Activated T-helper 2 cell treated with anti-CD3 and anti-CD28 coated beads, Interferon-gamma antibody, Interleukin-2, Interleukin-4, amounts not matched to agents 10 μg/mL and 5 μg/mL and 100 μg/mL, durations not matched to agents 14 hours and 24 hours and 36 hours (primary cell): Measurements from ENCODE around the gene CENPB. TPM values are rescaled to one million over a fixed set of nuclear protein-coding genes. Genes with fewer than 3 reads are reported as not detected.

Experiments
- DNase-seq: peaks from one replicate; pipeline ENCODE4 v3.0.0; 2021; ENCODE audit warnings: low spot score
- H3K27ac Mint-ChIP-seq: one replicate; pipeline ENCODE4 v1.8.0; 2021; ENCODE audit warnings: mixed read lengths
- H3K27me3 Mint-ChIP-seq: one replicate; pipeline ENCODE4 v1.8.0; 2021; ENCODE audit warnings: low read depth, mixed read lengths
- H3K36me3 Mint-ChIP-seq: one replicate; pipeline ENCODE4 v1.8.0; 2021; ENCODE audit warnings: low read depth, mixed read lengths
- H3K4me1 Mint-ChIP-seq: one replicate; pipeline ENCODE4 v1.8.0; 2021; ENCODE audit warnings: low read depth, mixed read lengths
- H3K4me3 Mint-ChIP-seq: one replicate; pipeline ENCODE4 v1.8.0; 2021; ENCODE audit warnings: low read depth, mild to moderate bottlenecking, moderate library complexity, mixed read lengths
- H3K9me3 Mint-ChIP-seq: one replicate; pipeline ENCODE4 v1.8.0; 2021; ENCODE audit warnings: mixed read lengths
- intact Hi-C: fragments of 100-400 bp; cut with micrococcal nuclease; formaldehyde crosslinking; loops from one replicate; pipeline ENCODE4 v1.15.1; 2023
- total RNA-seq: library from RNA; stranded (reverse); gene quantifications from 2 replicates; pipeline ENCODE4 v1.2.3, GENCODE V29; 2022

CENPB gene
- total RNA-seq, 1 donor from 2014 or later: 66.1 TPM

DNA sequence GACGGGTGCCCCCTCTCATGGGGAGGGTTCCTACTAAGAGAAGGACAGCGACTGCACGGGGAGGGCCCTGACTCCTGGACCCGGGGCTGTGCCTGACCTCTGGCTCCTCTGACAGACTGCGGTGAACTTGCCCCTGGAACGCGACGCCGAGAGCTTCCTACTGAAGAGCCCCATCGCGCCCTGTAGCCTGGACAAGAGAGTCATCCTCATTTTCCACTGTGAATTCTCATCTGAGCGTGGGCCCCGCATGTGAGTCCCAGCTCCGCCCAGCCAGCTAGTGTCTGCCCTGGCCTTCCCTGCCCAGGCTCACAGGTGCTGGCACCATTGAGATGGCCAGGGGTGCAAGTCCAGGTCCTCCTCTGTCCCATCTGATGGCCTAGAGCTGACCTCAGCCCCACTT, 16.7 kb upstream of the CENPB start:
- H3K27me3 Mint-ChIP-seq: no peaks in the 10 kb centered on the region
- peaks cover 58% of the 10 kb centered on the region for H3K4me1 Mint-ChIP-seq

DNA sequence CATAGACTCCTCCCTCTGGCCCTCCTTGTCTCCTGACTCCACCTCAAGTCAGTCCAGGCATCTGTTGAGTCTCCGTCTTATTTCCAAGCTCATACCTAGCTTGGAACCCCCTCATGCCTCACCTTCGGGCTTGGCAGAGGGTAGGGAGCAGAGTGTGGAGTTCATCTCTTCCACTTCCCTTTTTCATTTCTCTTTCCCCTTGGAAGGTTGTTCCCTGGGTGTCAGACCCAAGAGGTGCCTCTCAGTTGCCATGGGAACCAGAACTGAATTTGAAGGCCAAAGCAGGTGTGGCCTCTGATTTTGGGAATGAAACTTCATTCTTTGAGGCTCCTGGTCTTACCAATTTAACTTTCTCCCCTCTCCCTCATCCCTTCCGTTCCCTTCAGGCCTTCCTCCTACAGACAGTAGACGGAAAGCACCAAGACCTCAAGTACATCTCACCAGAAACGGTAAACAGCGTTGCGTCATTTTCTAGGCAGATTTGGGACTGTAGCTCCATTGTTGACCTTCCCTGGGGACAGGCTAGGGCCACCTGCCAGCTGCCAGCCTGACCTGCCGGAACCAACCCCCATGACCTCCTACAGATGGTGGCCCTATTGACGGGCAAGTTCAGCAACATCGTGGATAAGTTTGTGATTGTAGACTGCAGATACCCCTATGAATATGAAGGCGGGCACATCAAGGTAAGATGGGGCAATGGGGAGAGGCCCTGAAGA, 16.1 kb upstream of the CENPB start:
- Mint-ChIP-seq H3K27ac (no peak overlapping the region), H3K9me3 (no peaks in the 10 kb centered on the region), H3K4me3 (no peak overlapping the region), H3K27me3 (no peaks in the 10 kb centered on the region), H3K36me3 (peaks cover 88% of the 10 kb centered on the region), H3K4me1 (peaks cover 61% of the 10 kb centered on the region)
- no peak for DNase-seq
- intact Hi-C loops: no loop called here

More for the DNA sequence above, 16.7 kb upstream of the CENPB start:
- H3K9me3 Mint-ChIP-seq: no peaks in the 10 kb centered on the region
- H3K4me3 Mint-ChIP-seq: no peak overlapping the region
- peaks cover 84% of the 10 kb centered on the region for H3K36me3 Mint-ChIP-seq
- H3K27ac Mint-ChIP-seq: no peak overlapping the region
- no peak for DNase-seq
- intact Hi-C loops: no loop called here

DNA sequence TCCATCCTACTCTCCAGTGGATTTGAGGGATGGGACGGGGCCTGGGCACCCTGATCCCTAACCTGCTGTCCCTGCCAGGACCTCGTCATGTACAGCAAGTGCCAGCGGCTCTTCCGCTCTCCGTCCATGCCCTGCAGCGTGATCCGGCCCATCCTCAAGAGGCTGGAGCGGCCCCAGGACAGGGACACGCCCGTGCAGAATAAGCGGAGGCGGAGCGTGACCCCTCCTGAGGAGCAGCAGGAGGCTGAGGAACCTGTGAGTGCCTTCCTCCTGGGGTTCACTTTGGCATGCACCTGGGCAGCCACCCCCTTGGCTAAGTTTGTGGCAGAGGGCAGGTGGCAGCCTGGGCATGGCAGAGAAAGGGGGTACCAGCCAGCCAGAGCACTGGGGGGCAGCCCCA, 15.3 kb upstream of the CENPB start:
- Mint-ChIP-seq H3K27me3 (no peaks in the 10 kb centered on the region), H3K36me3 (peaks cover 92% of the 10 kb centered on the region), H3K9me3 (no peaks in the 10 kb centered on the region), H3K4me1 (peaks cover 62% of the 10 kb centered on the region), H3K4me3 (no peak overlapping the region), H3K27ac (no peak overlapping the region)
- intact Hi-C loops: no loop called here
- DNase-seq: no peak

DNA sequence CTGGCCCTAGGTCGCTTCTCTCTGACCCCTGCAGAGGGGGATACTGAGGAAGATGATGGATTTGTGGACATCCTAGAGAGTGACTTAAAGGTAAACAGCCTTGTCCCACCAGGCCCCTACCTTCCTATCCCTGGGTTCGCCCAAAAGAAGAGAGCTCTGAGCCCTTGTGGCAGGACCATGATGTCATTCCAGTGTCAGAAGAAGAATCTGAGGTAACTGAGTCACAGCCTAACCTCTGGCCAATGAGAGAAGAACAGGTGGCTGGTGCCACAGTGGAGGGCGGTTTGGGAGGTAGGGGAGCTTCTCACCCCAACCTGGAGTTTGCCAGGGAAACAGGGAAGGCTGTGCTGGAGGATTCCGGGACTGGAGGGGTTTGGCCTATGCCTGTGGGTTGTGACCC, 14.8 kb upstream of the CENPB start:
- Mint-ChIP-seq H3K27me3 (no peaks in the 10 kb centered on the region), H3K36me3 (peaks cover 90% of the 10 kb centered on the region), H3K4me3 (no peak overlapping the region), H3K27ac (no peak overlapping the region), H3K9me3 (no peaks in the 10 kb centered on the region), H3K4me1 (peaks cover 61% of the 10 kb centered on the region)
- intact Hi-C loops: no loop called here
- DNase-seq: no peak

DNA sequence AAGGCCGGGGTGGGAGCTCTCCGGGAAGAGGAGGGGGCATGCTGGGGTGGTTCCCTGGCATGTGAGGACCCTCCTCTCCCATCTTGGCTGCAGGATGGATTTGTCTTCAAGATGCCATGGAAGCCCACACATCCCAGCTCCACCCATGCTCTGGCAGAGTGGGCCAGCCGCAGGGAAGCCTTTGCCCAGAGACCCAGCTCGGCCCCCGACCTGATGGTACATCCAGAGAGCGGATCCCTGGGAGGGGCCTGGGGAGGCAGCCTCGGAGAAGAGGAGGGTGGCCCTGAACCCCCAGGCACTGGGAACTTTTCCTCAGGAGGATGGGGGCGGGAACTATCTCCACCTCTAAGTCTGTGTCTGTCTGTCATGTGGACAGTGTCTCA, 14.3 kb upstream of the CENPB start:
- DNase-seq: no peak
- Mint-ChIP-seq H3K9me3 (no peaks in the 10 kb centered on the region), H3K4me1 (peaks cover 58% of the 10 kb centered on the region), H3K4me3 (no peak overlapping the region), H3K27ac (no peak overlapping the region), H3K27me3 (no peaks in the 10 kb centered on the region), H3K36me3 (peaks cover 86% of the 10 kb centered on the region)
- intact Hi-C loops: no loop called here

DNA sequence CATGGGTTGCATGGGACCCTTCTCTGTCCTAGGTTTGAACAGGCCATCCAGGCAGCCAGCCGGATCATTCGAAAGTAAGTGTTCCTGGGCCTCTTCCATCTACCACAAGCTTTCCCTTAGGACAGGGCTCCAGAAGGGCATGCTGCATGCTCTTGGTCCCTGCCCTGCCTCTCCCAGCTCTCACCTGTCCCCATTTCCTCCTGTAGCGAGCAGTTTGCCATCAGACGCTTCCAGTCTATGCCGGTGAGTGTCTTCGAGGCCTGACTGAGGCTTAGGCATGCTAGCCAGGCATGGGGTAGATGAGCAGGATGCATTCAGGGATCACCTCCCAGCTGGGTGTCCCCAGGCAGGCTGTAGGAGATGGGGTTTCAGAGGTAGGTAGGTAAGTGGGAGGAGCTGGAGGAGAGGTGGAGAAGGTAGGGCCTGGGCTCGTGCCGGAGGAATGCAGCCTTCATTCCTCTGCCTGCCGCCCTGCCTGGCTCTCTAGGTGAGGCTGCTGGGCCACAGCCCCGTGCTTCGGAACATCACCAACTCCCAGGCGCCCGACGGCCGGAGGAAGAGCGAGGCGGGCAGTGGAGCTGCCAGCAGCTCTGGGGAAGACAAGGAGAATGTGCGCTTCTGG, 13.8 kb upstream of the CENPB start:
- H3K36me3 Mint-ChIP-seq: peaks cover 82% of the 10 kb centered on the region
- peak overlapping the region; percentile 95 for H3K27ac Mint-ChIP-seq
- no peak overlapping the region for H3K4me3 Mint-ChIP-seq
- peaks cover 57% of the 10 kb centered on the region for H3K4me1 Mint-ChIP-seq
- intact Hi-C loops: no loop called here
- H3K9me3 Mint-ChIP-seq: no peaks in the 10 kb centered on the region
- no peaks in the 10 kb centered on the region for H3K27me3 Mint-ChIP-seq
- no peak for DNase-seq

DNA sequence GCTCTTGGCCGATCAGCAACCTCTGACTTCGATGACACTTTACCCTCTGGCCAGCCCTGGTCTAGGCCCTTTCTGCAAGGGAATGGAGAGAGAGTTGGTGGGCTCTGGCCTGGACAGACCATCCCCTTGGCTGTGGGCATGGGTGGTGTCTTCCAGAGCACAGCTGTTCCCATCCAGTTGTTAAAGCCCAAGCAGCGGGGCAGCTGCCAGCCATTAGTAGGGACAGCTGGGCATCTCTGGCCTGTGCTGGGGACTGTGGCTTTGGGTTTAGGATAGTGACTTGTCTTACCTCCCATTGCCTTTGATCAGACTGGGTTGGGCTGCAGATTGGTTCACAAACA, 12.3 kb upstream of the CENPB start:
- Mint-ChIP-seq H3K27ac (peak overlapping the region; percentile 95), H3K36me3 (peaks cover 69% of the 10 kb centered on the region)

DNA sequence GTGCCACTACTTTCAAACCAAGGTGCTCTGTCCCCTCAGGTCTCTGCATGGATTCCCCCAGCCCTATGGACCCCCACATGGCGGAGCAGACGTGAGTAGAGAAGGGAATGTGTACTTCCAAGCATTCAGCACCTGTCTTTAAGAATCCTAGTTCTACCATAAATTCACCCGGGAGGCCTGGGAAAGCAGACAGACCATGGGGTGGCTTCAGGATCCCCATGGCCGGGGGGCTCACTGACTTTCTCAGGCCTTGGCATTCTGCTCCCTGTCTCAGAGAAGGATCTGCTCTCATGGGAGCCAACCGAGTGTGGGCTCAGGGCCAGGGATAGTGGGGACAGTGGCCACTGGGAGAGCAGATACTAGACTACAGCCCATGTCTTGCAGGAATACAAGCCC, 11.8 kb upstream of the CENPB start:
- H3K36me3 Mint-ChIP-seq: peaks cover 64% of the 10 kb centered on the region
- peak overlapping the region; percentile 99 for H3K4me3 Mint-ChIP-seq
- no peaks in the 10 kb centered on the region for H3K9me3 Mint-ChIP-seq
- H3K27ac Mint-ChIP-seq: peak overlapping the region; percentile 95
- DNase-seq: no peak
- H3K27me3 Mint-ChIP-seq: no peaks in the 10 kb centered on the region
- intact Hi-C loops: no loop called here
- peaks cover 50% of the 10 kb centered on the region for H3K4me1 Mint-ChIP-seq

More for the DNA sequence above, 12.3 kb upstream of the CENPB start:
- peaks cover 53% of the 10 kb centered on the region for H3K4me1 Mint-ChIP-seq
- no peaks in the 10 kb centered on the region for H3K9me3 Mint-ChIP-seq
- DNase-seq: no peak
- H3K4me3 Mint-ChIP-seq: peak overlapping the region; percentile 99
- intact Hi-C loops: no loop called here
- H3K27me3 Mint-ChIP-seq: no peaks in the 10 kb centered on the region

DNA sequence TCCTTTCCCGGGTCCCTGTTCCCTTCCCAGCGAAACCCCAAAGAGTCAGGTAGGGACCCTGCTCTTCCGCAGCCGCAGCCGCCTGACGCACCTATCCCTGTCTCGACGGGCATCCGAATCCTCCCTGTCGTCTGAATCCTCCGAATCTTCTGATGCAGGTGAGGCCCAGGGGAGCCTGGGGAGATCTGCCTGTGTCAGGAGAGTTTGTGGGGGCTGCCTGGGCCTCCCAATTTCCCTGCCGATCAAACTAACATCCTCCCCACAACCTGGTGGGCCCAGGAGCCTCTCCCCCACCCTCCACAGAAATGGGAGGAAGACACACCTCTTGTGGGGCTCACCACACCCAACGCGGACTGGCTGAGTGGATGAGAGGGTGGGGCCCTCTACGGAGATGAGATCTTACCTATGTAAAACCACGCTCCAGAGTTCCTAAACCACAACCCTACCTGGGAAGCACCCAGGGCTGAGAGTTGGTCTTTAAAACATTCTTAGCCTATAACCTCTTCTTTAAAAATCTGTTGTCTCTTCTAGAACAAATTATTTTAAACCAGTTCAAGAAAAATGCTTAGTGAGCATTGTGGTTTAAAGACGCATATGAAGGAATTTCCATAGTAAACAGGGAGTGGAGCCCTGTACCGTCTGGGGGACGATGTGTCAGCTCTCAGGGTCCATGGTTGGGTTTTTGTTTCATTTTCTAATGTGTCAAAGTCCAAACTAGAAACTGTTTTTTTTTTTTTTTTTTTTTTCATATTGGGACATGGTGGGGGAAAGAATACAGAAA, 11.2 kb upstream of the CENPB start:
- Mint-ChIP-seq H3K36me3 (peaks cover 60% of the 10 kb centered on the region), H3K27ac (peak overlapping the region; percentile 95), H3K4me3 (peak overlapping the region; percentile 99), H3K9me3 (no peaks in the 10 kb centered on the region), H3K27me3 (no peaks in the 10 kb centered on the region), H3K4me1 (peaks cover 48% of the 10 kb centered on the region)
- DNase-seq: peak; percentile 60
- intact Hi-C loops: no loop called here

DNA sequence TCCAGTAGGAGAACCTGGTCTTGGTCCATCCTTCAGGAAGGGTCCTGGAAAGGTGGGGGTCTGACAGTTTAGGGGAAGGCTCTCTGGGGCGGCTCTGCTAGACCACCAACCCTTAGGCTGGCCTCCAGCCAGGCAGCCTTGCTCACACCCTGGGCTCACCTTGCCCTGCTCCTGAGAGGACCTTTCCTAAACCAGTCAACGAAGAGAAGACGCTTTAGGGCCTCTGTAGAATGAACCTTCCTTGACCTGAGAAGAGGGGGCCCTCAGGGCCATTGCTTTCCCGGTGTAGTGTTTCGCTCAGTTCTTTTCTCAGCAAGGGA, 10.6 kb upstream of the CENPB start:
- Mint-ChIP-seq H3K27me3 (no peaks in the 10 kb centered on the region), H3K4me3 (peak overlapping the region; percentile 99), H3K4me1 (peaks cover 47% of the 10 kb centered on the region), H3K36me3 (peaks cover 54% of the 10 kb centered on the region), H3K9me3 (no peaks in the 10 kb centered on the region), H3K27ac (peak overlapping the region; percentile 95)
- no peak for DNase-seq
- intact Hi-C loops: no loop called here

DNA sequence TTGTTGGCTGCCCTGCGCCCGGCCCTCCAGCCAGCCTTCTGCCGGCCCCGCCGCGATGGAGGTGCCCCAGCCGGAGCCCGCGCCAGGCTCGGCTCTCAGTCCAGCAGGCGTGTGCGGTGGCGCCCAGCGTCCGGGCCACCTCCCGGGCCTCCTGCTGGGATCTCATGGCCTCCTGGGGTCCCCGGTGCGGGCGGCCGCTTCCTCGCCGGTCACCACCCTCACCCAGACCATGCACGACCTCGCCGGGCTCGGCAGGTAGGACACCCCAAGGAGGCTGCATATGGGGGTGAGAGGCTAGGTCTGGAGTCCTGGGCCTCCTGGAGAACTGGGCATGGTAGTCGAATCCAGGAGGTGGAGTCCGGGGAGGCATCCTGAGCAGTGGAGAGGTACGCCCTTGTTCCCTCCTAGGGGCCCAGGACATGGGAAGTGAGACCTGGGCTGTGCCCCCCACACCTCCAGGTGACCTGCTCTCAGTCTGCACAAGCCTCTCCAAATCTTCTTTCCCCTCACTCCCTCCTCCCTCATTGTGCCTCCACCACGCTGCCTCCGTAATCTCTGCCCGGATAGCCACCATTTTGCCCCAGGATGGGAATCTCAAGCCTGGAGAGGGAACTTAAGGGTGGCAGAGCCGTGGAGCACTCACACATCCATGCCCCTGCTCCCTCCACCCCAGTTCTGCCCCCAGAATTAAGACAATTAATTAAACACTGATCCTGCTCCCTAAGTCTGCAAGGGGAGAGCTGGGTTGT, 10.1 kb upstream of the CENPB start:
- no peak for DNase-seq
- H3K36me3 Mint-ChIP-seq: peaks cover 50% of the 10 kb centered on the region

DNA sequence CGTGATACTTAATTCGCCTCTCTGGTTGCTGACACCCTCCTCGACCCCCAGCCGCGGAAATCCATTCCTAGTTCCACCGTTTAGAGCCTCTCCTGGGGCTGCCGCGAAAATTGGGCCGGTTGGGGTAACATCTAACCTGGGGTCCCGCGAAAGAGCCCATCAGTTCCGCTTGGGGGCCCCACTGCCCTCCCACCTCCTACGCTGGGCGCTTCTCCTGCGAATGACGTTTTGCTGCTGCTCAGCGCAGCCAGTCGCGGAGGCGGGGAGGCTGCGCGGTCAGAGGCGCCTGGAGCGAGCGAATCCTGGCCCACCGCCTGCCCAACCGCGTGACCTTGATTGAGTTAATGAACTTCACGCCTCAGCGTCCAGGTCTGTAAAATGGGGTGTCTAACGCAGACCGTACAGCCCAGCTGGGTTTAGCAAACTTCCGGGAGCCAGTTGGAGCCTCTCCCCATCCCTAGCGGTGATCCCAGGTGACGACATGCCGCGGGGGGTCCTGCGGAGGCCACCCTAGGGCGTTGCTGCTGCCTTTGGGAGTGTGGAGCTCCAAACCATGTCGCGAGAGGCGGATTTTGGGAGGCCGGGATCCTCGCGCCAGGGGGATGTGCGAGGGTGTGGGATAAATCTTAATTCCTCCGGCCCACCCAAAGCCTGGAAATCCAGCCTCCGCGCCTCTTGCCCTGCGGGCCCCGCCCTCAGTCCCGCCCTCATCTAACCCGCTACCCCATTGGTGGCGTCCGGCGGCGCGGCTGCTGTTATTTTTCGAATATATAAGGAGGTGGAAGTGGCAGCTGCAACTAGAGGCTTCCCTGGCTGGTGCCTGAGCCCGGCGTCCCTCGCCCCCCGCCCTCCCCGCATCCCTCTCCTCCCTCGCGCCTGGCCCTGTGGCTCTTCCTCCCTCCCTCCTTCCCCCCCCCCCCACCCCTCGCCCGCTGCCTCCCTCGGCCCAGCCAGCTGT, 9.2 kb upstream of the CENPB start, which contains the start of gene CDC25B:
Gene CDC25B (plus strand): TSS at position 800 of the 958 bp plus-strand sequence. CDS start 222 bp downstream, outside the sequence.
- peak within 1 kb of the TSS; percentile 98 for H3K27ac Mint-ChIP-seq
- H3K4me1 Mint-ChIP-seq: peaks cover 44% of the 10 kb centered on the region
- H3K36me3 Mint-ChIP-seq: peaks cover 42% of the 10 kb centered on the region
- H3K4me3 Mint-ChIP-seq: peak within 1 kb of the TSS; percentile 99
- intact Hi-C loops: loop anchor here (1.0 kb wide), 3 partner anchors 9 to 25 kb away; partner anchors contain the start of genes AP5S1 and CENPB
- H3K9me3 Mint-ChIP-seq: no peaks in the 10 kb centered on the region
- DNase-seq: peak; percentile 85
- H3K27me3 Mint-ChIP-seq: no peaks in the 10 kb centered on the region

More for the DNA sequence above, 10.1 kb upstream of the CENPB start:
- H3K27me3 Mint-ChIP-seq: no peaks in the 10 kb centered on the region
- H3K4me1 Mint-ChIP-seq: peaks cover 47% of the 10 kb centered on the region
- no peaks in the 10 kb centered on the region for H3K9me3 Mint-ChIP-seq
- intact Hi-C loops: loop anchor here (1.0 kb wide), 2 partner anchors 10 to 24 kb away; partner anchors contain the start of genes AP5S1 and CENPB
- peak overlapping the region; percentile 95 for H3K27ac Mint-ChIP-seq
- H3K4me3 Mint-ChIP-seq: peak overlapping the region; percentile 99
